GM20431 (cell line): Measurements from ENCODE around the gene MRPL12.

Experiments used
- in situ Hi-C: fragments of 300-500 bp; cut with MseI, MboI; formaldehyde crosslinking; loops from one replicate; pipeline ENCODE4 v1.15.0; 2020; ENCODE audit warnings: low sequenced_read_pairs; ENCODE audit not compliant: unreplicated experiment

The MRPL12 gene

DNA sequence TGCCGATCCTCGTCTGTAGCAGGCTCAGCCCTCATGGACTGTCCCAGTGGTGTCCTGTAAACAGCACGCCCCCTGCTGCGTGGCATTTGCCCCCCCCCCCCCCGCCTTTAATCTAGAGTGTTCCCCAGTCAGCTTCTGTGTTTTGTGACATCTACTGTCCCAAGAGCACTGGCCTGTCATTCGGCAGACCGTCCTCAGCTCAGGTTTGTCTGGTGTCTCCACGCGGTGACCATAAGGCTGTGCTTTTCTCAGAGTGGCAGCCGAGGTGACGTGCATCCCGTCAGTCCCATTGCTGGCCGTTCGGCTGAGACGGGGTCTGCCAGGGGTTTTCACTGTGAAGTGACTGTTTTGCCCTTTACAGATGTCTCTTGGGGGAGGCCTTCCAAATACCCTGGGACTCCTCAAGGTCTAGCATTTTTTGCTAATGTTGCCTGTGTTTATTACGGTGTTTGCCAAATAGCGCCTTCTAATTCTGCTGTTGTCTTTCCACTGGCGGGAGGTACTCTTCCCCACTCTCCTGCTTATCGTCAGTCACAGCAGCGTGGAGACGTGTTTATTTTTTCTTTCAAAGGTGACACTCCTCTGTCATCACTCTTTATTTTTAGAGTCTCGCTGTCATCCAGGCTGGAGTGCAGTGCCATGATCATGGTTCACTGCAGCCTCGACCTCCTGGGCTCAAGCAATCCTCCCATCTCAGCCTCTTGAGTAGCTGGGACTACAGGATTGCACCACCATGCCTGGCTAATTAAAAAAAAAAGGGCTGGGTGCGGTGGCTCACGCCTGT lies 5.7 kb upstream of the MRPL12 start:
- in situ Hi-C loops = no loop called here

DNA sequence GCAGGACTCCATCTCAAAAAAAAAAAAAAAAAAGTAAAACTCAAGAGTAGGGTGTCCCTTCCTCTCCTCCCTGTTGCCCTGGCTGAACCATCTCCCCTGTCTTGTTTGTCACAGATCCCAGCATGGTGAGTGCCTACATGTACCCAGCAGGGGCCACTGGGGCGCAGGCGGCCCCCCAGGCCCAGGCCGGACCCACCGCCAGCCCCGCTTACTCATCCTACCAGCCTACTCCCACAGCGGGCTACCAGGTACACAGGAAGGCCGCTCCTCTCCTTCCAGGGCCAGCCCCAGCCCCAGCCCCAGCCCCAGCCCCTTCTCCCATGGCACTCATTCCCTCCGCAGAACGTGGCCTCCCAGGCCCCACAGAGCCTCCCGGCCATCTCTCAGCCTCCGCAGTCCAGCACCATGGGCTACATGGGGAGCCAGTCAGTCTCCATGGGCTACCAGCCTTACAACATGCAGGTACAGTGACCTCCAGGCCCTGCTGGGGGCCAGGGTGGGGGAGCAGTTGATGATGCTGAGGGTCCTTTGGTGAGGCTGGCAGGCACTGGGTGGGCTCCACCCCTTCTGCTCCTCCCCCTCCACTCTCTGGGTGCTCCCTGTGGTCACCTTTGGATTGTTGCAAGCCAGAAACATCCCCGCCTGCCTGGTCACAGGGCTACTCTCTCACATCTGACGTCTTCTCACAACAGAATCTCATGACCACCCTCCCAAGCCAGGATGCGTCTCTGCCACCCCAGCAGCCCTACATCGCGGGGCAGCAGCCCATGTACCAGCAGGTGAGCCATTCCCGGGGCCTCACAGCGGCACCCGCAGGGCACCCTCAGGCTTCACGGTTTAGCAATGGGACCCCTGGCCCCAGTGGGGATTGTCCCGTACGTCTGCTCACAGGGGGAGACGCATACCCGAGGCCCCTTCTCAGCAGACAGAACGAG lies 2.5 kb upstream of the MRPL12 start:
- in situ Hi-C loops = no loop called here

DNA sequence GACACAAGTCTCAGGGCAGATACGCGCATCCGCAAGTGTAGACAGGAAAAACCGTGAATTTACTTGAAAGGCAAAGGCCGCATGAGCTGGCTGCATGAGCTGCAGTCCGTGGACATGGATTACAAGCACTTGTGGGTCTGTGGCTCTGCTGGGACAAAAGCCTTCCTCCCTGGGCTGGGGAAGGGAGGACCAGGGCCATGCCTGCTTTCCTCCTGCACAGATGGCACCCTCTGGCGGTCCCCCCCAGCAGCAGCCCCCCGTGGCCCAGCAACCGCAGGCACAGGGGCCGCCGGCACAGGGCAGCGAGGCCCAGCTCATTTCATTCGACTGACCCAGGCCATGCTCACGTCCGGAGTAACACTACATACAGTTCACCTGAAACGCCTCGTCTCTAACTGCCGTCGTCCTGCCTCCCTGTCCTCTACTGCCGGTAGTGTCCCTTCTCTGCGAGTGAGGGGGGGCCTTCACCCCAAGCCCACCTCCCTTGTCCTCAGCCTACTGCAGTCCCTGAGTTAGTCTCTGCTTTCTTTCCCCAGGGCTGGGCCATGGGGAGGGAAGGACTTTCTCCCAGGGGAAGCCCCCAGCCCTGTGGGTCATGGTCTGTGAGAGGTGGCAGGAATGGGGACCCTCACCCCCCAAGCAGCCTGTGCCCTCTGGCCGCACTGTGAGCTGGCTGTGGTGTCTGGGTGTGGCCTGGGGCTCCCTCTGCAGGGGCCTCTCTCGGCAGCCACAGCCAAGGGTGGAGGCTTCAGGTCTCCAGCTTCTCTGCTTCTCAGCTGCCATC lies 1.7 kb upstream of the MRPL12 start:
- in situ Hi-C loops = no loop called here

DNA sequence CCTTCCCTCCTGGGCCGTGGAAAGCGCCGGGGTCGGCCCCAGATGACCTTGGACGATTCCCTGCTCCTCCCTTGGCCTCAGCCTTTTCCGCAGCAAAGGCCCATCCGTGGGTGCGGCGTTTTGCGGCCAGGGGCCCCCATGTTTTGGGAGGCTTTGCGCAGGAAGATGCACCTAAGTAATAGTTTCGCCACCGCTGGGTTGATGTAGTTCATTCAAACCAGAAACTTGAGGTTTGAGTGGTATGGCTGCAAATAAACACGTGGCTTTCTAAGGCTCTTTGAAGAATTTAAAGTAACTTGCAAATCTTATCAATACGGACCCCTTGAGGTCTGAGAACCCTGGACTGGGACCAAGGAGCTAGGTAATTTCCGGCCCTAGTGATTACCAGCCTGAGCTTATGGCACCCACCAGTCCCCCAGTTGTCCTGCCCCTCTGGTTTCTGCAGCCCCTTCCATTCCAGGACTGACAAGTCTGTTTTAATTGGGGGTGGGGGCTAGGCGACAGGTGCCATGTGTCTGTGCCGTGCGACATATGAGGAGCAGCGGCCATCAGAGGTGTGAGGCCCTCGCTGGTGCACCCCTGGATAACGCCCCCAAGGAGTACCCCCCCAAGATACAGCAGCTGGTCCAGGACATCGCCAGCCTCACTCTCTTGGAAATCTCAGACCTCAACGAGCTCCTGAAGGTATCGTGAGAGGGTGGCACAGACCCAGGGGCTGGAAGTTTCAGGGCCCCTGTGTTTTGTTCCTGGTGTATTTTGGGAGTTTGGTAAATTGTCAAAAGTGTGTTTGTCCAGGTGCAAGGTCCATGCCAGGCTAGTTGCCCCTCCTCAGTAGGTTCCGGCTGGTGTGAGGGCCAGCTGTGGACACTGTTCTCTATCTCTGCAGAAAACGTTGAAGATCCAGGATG lies 834 bp downstream of the MRPL12 start:
- in situ Hi-C loops = no loop called here

DNA sequence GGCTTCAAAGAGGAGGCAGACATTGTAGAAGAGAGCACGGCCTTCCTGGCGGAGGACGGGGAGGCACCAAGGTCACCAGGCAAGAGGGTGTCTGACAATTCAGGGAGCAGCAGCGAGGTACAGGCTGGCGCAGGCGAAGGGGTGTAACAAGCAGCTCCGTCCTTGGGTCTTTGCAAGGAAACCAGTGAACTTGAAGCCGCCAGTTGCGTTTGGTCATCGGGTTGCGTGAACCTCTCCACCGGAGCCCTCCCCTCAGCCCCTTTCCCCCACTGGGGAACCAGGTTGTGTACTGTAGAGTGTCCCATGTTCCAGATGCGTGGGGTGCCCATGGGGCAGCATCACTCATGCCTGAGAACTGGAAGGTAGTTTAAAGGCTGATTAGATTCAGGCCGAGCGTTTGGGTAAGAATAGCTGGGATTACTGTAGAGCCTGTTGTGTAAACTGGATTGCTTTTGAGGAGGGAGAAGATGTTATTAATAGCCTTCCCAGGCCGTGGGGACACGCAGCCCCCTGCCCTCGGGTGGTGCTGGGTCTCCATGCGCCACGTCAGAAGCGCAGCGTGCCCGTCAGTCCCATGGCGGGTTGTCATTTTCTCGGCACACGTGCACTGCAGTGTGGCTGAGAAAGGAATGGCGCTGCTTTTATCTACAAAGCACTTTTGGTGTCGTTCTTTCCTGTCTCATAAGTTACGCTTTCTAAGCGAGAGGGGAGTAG lies 2.5 kb downstream of the MRPL12 start:
- in situ Hi-C loops = no loop called here

DNA sequence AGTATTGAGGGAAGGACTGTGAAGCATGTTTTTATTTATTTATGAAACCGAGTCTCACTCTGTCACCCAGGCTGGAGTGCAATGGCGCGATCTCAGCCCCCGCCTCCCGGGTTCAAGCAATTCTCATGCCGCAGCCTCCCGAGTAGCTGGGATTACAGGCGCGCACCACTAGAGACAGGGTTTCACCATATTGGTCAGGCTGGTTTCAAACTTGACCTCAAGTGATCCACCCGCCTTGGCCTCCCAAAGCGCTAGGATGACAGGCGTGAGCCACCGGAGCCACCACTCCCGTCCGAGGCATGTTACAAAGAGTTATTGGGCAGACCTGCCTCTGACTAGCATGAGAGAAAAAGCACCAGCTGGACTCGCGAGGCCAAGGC lies 3.1 kb downstream of the MRPL12 start:
- in situ Hi-C loops = no loop called here

DNA sequence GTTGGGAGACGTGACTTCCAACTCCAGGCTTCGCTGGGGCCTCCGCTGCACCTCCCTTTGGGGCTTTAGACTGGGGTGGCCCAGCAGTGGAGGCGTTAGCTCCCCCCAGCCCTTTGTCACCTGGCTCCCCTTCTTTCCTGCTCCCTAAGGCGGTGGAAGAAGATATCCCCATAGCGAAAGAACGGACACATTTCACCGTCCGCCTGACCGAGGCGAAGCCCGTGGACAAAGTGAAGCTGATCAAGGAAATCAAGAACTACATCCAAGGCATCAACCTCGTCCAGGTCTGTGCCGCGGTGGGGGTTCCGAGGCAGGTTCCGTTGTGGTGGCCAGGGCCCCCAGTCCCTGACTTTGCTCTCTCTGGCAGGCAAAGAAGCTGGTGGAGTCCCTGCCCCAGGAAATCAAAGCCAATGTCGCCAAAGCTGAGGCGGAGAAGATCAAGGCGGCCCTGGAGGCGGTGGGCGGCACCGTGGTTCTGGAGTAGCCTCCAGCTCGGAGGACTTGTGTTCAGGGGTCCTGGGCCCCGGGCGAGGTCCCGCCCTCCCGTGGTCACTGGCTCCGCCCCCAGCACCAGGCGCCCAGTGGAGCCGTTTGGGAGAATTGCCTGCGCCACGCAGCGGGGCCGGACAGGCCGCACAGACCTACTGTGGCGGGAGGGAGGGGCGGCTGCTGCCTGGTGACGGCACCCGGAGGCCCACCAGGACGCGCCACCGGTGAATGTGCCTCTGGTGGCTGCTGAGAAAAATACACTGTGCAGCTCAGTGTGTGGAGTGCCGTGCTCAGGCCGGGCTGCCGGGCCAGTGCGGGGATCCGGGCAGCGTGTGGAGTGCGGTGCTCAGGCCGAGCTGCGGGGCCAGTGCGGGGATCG lies 3.8 kb downstream of the MRPL12 start:
- in situ Hi-C loops = no loop called here

DNA sequence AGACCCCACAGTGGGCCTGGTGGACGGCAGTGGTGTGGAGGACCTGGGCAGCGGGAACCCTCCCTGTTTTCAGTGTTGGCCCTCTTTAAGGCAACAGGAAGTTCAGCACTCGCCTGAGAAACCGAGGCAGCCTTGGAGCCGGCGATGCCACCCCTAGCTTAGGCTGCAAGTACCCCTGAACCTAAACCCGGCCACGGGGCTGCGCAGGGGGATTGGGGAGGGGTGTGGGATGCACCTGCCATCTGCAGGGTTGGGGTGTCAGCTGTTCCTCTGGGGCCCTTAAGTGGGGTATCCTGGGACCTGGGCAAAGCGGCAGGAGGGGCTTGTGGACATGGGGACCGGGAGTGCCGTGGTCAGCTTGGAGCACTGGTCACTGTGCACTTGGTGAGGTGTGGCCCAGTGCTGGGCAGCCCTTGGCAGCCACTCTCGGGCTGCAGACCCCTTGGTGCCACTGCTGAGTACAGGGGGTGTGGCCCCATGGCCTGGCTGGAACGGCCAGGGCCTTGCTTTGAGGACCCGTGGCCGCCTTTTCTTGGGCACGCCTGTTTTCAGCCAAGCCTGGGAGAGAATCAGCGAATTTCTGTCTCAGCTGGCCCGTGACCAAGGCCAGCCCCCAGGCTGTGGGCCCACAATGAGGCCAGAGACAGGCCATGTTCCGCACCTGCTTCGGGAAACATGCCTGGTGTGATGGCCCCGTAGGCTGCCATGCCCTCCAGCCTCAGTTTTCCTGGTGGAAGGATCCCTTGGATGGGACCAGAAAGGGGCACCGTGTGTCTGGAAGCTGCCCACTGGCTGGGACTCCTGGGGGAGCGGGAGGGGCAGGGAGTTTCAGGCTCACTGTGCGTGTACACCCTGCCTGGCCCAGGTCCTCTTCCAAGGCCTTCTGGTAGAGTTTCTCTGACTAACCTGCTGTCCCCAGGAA lies 4.8 kb downstream of the MRPL12 start:
- in situ Hi-C loops = no loop called here

DNA sequence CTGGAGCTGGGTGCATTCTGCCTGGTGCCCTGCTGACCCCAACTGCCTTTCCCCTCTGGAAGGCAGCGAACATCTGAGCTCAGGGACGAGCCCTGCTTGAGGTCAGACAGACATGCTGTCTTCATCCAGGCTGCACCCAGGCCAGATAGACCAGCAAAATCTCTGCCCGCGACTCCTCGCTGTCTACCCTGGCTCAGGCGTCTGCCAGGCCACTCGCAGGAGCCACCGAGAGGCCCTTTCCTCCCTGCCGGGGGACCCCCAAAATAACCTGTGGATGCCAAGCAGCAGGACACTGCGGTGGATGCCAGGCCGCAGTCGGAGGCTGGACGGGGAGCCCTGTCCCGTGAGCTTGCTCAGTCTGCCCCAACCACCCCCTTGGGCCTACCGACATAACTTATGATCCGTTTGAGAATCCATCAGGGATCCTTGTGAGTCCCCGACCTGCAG lies 5.6 kb downstream of the MRPL12 start:
- in situ Hi-C loops = no loop called here

DNA sequence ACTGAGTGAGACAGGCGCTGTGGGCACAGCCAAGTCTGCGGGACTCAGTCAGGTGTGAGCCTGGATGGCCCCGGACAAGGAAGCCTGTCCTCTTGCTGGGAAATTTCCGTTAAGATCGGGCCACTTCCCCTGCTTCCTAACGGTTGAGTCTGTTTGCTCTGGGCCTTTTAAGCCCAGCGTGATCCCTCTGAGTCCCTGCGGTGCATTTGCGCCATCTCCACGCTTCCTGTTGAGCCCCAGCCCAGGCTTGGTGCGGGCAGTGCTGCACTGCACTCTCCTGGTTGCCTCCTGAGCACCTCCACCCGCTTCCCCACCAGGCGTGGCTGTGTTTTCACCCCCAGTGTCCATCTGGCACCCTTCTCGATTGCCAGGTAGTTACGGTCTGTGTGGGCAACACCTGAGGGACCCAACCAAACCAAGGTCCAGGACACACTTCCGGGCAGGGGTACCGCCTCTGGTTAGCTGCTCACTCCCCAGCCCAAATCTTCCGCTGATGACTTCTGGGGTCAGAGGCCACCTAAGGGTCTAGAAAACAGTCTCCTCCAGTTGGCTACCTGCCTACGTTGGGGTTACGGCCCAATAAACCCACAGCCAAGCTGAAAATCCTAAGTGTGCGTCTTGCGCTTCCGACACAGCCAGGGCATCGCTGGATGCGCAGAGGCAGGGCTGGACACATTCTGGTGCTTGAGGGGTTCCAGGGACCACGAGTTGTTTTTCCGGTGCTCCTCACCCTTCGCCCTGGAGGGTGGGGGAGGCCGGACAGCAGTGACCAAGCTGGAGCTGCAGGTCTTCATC lies 7.5 kb downstream of the MRPL12 start:
- in situ Hi-C loops = no loop called here

DNA sequence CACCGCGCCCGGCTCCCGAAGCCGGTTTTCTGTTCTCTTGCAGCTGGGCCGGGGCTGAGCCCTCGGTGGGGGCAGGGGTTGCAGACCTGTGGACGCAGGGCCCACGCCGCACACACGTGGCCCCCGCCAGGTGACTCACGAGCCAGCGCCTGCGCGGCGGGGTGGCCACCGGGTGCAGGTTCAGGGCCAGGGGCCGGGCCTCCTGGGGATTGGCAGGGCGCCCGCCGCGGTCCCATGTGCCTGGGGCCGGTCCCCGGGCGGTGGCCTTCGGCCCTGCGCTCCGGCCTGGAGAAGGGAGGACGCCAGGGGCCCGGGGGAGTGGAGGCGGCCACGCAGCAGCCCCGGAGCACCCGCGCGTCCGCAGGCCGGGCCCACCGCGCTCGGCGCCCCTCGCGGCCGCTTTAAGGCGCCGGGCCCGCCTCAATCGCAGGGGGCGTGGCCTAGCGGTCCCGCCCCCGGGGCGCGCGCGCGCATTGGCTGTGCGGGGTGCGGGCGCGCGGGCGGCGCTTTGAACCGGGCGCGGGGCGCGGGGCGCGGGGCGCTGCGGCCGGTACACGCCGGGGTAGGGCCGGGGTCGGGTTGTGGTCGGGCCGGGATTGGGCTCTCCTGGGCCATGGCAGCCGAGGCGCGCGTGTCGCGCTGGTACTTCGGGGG lies 8.8 kb downstream of the MRPL12 start, which contains the start of gene SLC25A10:
TSS of gene SLC25A10 (plus strand) at position 471 of the 654 bp plus-strand sequence. CDS start at position 614, 143 bp downstream.
- in situ Hi-C loops = no loop called here

DNA sequence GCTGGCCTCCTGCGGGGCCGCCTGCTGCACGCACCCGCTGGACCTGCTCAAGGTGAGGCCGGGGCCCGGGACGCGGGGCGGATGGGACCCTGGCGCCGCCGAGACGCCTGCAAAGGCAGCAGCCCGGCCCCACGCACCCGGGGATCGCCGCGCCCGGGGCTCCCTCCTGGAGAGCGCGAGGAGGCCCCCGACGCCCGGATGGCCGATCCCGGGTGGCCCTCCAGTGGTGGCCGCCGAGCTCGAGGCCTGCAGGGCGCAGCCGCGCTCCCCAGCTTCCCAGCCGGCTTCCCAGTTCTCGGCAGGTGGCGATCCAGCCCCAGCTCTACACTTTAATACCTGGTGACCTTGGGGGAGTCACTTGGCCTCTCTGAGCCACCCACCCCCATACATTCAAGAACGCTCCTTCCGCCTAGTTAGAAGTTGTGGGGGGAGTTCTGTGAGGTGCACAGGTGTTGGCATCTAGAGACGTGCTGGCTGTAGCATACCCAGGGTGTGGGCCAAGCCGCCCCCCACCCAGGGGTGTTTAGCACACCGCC lies 9.4 kb downstream of the MRPL12 start:
- in situ Hi-C loops = no loop called here

DNA sequence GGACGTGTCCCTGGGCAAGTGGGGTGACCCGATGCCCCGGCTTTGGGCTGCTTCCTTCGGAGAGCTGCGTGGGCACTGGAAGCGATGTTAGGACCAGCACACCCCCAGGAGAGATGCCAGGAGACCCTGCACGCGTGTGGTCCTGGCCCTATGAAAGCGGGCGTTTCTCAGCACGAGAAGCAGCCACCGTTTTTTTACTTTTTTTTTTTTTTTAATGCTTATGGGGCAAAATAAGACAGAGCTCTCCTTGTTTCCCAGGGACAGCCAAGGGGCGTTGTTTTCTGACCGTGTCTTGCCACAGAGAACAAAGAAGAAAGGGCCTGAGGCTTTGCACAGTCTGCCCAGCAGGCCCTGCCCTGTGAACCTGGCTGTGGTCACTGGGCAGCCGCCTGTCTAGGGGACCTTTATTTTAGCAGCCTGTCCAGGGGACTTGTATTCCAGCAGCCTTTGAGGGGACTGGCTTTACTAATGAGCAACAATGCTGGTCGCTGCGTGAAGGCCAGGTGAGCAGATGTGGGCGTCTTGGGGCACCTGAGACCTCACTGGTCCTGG lies 9.9 kb downstream of the MRPL12 start:
- in situ Hi-C loops = no loop called here

DNA sequence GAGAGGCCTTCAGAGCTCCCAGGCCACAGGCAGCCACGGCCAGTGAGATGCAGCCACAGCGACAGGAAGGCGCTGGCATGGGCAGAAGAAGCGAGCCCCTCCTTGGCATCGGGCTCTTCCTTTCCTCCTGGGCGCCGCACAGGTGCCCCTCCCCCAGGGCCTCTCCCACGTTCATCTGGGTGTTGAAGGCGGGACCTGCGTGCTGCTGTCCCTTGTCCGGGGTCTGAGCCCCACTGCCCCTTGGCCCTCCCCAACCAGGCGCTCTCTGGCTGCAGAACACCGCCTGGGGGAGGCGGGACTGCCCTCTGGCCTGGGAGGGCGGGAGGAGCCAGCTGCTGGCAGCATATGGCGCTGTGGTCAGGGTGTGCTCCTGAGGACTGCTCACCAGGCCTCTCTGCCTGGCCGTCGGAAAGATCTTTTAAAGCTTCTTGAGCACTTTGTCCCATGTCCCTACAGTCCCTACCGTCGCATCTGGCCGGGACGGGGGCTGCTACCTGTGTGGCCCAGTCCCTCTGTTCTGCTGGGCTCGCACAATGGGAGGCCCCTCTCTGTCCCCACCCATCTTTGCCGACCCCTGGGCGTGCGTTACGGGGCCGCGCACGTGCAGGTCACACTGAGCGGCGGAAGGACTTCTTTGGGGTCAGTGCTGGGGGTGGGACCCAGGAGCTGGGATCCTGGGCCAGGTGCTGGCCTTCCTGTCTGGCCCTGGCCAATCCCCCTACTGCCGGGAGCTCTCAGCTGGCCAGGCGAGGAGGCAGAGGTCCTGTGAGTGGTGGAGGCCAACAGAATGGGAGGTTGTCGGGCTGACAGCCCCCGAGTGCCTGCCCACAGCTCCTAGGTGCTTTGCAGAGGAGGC lies 10.6 kb downstream of the MRPL12 start:
- in situ Hi-C loops = no loop called here
